Measurements from ENCODE around the gene MAPKAPK2.

- no peak for TF ChIP-seq CTCF (IDR thresholded peaks at IDR 0.05)
- no peak for TF ChIP-seq POLR2A (IDR thresholded peaks at IDR 0.05)
Measured at GRCh38 chr1:206672011-206672688, 12.6 kb upstream of the MAPKAPK2 start.
